Activated CD8-positive, alpha-beta memory T cell treated with anti-CD3 and anti-CD28 coated beads, Interleukin-2, amount 50 U/mL, for 4 hours (primary cell): ENCODE data around the gene LGR6.
A peak's percentile ranks its signal among the peaks of the same experiment; 100 is the strongest.

Experiments
- DNase-seq: peaks from one replicate; pipeline ENCODE4 v3.0.0-alpha.2; 2020

LGR6 gene

DNA sequence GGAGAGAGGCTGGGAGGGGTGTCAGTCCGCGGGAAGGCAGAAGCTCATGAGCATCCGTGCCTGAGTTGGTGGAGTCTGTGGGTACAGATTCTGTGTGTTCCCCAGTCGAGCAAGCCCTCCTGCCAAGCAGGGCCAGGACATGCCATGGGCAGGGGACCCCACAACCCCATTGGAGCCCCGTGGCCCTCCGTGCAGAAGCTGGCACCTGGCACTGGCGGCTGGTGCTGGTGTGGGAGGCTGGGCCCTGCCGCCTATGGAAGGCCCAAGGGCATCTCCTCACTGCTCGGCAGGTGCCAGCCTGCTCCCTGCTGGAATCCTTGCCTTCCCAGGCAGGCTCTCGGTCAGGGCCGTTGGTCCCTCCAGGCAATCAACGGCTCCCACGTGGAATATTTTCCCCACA, 74.4 kb downstream of the LGR6 start:
- no peak for DNase-seq

DNA sequence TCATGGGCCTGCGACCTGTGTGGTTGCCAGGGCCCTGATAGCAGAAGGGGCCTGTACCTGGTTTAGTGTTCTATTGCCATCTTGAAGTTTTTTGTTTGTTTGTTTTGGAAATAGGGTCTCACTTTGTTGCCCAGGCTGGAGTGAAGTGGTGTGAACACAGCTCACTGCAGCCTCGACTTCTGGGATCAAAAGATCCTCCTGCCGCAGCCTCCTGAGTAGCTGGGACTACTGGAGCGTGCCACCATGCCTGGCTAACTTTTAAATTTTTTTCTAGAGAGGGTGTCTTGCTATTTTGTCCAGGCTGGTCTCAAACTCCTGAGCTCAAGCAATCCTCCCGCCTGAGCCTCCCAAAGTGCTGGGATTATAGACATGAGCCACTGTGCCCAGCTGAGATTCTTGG, 75.2 kb downstream of the LGR6 start:
- no peak for DNase-seq

DNA sequence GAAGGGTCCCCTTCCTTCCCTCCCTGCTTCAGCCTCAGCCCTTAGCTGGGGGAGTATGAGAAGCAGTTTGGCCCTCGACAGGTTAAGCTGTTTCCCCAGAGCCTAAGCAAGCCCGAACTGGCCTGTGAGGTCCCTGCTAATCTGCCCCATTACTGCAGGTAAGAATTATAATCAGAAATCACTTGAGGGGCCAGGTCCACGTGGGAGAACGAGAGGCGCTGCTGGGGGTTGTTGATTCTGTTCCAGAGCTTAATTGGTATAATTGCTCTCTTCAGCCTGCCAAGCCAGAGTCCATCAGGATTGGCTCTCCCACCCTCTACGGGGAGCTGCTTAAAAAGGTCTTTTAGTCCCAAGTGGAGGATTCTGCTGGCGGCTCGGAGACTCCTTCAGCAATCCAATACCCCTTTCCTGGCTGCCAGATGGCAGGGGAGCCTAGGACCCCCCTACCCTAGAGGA, 77.3 kb downstream of the LGR6 start:
- DNase-seq = no peak

DNA sequence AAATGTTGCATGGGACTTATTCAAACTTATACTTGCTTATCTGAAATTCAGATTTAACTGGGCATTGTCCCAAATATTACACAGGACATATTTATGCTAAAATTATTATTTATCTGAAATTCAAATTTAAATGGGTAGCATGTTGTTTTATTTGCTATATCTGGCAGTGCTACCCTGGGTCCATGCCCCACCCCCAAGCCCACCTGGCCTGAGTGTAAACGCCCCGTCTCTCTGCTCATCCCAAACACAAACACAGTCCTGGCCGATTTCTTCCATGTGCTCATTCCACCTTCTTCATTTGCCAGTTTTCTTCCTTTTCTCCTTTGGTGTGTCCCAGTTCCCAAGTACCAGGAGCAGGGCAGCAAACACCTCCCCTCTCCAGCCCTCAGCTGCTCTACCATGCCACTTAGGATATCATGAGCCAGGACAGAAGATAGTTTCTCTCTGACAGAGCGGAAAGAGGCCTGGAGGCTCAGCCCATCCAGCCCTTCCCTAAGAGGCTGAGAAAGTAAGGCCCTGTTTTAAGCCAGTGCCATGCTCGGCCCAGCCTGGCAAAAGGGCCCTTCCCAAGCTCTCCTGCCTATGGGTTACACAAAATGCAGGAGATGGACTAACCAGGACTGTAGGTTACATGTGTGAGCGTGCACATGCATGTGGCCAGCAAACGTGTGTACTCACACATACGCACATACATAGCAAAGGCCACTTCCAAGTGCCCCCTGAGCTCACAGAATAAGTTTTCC, 78.7 kb downstream of the LGR6 start:
- DNase-seq = no peak

DNA sequence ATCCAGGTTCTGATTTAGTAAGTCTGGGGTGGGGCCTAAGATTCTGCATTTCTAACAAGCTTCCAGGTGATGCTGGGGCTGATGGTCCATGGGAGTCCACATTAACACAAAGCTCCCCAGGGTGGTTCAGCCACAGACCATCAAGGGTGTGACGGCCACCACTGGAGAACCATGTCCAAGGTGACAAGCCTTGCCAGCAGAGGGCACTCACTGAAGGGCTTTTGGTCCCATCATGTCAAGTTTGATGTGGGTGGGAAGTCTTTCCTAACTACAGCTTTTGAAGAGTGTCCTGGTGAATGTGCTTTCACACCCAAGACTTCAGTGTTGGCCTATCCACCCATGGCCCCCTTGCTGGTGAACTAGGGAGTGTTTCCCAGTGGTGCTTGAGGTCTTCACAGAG, 81.0 kb downstream of the LGR6 start:
- DNase-seq = peak; percentile 48

DNA sequence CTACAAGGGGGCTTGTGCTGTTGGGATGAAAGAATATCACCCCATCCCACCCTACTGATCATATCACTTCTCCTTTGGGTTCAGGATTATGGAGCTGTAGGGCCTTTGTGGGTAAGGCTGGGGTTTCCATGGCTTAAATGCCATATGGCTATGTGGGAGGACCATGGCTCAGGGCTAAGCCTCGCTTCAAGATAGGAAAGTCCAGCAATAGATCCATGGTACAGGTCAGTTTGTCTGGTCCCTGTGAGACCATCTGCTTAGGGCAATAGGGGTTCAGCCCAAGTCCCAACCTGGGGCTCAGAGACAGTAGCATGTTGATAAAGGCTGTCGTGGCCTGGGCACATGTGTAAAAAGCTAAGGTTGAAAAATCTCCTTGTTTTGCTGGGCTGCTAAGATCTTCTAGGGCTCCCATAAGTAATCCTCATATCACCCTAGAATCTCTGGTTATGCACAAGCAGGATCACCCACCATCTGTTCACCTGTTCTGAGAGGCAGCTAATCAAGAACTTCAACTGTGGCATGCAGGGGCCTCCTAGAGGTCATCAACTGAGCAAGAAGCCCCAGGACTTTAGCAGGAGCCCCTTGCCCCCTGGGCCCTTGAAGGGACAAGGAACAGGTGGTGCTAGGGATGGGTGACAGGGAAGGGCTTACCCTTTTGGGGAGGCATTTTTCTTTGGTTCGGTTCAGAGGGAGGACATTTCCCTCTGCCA, 81.6 kb downstream of the LGR6 start:
- no peak for DNase-seq

DNA sequence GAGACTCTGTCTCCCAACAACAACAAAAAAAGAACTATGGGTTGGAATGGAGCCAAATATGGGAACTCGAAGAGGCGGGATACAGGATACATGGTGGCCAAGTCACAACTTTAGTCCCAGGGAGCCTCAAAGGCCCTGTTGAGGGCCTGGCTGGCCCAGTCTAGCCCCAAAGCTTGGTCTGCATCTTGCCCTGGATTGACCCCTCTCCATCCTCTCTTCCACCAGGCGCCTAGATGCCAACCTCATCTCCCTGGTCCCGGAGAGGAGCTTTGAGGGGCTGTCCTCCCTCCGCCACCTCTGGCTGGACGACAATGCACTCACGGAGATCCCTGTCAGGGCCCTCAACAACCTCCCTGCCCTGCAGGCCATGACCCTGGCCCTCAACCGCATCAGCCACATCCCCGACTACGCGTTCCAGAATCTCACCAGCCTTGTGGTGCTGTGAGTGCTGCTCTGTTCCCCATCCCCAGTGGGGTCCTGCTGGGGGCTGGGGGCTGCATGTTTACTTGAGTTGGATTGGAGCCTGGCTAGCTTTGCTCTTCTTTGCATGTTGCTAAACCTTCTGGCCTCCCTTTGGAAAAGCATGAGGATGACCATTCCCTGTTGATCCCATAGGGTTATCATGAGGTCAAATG, 82.6 kb downstream of the LGR6 start:
- DNase-seq = no peak

DNA sequence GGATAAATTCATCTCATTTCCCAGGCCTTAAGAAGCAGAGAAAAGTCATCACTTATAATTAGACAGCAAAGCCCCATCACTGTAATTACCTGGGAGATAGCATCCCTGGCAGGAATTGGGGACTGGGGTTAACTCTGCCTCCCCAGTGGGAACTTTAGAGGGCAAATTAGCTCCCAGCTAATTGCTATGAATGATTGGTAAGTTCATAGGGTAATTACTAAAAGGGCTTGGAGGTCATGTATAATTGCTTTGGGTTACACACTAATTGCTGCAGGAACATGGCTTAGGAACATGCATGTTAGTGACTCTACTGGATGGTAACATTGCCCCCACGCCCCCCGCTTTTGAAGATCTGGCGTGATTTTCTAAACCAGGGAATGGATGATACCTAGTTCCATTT, 83.3 kb downstream of the LGR6 start:
- DNase-seq = no peak

DNA sequence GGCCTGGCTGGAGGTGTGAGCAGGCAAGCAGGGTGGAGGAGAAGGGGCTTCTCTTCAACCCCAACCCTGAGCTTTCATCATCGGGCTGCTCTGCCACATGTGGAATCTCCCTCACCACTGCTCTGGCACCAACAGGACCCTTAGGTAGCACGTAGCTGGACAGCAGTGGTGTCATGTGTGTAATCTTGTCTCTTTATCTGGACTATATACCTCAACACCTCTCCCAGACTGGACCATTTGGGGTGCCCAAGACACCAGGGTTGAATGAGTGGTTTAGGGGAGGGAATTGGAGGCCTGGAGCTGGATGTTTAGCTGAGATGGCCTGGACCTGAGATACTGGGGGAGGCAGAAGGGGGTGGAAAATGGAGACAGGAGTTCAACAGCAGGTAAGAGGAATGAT, 85.2 kb downstream of the LGR6 start:
- no peak for DNase-seq

DNA sequence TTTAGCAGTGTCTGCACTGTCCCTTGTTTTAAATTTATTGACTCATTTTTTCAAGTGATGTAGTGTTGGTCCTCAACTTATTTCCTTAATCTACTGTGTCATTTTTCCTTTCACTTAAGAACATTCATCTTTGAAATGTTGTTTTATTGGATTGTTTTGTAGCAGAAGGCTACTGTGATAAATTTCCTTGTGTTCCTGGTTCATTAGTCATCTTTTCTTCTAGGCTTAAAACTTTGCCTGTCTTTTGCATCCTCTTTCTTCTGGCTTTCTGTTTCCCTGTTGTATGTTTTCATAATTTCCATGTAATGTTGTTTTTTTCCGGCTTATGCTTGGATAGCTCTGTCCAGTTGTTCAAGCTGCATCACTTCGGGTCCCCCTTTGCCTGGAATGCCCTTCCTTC, 86.2 kb downstream of the LGR6 start:
- DNase-seq = no peak

DNA sequence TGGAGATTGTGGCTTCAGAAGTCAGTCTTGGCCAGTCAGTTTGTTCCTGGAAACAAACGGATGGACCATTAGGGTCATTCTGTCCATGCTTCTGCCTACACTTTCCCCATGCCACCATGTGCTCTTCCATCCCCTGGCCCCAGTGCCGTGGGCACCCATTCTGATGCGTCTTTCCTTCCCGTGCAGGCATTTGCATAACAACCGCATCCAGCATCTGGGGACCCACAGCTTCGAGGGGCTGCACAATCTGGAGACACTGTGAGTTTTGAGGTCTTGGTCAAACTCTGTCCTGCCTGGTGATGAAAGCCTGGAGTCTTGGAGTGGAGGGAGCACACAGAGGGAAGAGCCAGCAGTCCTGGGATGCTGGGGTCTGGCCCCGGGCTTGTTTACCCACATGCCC, 87.0 kb downstream of the LGR6 start:
- DNase-seq = no peak

DNA sequence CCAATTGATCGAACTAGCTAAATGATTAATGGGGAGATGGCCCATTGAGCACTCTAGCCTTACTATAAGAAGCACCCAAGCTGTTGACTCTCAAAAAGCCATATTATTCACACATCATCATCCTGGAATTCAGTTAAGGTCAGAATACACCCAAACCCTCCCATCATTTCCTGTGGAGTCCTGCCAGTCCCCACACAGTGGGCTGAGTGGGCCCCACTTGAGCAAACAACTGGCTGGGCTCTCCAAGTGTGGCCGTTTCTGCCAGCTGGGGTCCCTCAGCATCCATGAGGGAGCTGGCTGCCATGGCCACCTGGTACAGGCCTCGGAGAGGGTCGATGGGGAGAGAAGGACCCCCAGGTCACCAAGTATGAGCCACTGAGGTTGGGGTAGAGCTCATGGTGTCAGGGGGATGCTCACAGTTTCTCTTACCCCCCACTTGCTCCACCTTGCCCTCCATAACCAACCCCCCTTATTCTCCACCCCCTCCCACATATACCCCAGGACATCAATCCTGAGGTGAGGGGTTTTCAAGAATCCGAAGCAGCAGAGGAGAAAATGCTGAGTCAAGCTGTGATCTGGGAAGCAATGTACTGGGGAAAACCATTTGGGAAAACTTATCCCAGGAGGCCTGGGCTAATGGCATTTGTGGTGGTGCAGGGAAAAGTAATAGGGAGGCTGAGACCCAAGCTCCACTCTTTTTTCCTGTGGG, 87.9 kb downstream of the LGR6 start:
- DNase-seq = no peak

DNA sequence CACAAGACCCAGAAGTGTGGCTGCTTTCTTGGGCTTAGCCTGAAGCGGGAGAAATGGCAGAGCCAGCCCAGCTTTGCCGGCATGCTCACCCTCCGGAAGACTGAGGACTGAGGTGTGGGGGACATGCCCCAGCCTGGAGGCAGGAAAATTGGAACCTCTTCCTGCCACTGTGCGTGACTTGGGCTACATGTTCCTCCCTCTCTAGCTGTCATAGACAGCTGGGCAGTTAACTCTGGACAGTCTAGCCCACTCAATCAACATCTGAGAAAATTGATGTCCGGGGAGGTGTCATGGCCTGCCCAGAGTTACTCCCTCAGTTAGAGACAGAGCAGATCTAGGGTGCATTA, 88.4 kb downstream of the LGR6 start:
- no peak for DNase-seq

DNA sequence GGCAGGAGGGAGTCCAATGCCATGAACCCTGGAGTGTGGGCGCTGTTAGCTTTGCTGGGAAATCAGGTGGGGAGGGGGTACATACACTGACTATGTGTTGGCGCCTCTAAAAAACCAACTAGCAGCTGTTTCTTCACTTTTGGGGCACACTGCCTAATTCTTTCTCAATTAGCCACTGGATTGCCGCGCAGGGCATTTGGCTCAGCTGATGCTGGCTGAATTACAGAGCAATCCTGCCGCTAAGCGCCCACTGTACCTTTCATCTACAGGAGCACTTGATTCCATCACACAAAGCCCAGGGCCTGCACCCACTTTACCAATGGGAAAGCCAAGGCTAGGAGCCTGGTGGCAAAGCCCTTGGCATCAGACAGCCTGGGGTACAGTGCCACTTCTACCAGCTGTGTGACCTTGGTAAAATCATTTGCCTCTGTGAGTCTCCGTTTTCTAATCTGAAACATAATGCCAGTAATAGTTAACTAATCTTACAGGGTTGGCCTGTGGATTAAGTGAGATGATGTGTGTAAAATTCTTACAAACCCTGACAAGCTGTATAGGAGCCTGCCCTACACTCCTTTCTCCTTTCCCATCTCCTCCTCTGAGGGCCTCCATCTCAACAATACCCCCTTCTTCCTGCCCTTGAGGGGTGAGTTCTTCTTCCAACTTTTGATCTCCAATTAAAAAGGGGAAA, 89.1 kb downstream of the LGR6 start:
- DNase-seq = no peak

DNA sequence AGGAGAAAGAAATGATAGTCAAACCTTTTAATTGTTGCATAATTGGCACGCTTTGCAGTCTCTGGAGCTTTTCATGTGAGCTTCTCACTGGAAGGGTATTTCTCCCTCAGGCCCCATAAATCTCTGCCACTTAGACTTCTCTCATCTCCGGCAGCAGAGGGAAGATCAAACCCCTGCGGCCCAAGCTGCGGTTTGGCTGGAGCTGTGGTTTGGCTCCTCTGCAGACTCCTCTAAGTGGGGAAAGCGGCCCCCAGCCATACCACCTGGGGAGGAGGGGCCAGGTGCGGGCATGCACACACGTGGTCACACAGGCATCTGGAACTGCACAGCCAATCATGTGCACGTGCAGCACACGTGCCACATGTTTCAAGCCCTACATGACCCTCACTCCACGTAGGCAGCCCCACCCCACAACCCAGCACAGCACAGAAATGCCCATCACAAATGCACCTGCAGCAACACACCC, 89.8 kb downstream of the LGR6 start:
- no peak for DNase-seq

DNA sequence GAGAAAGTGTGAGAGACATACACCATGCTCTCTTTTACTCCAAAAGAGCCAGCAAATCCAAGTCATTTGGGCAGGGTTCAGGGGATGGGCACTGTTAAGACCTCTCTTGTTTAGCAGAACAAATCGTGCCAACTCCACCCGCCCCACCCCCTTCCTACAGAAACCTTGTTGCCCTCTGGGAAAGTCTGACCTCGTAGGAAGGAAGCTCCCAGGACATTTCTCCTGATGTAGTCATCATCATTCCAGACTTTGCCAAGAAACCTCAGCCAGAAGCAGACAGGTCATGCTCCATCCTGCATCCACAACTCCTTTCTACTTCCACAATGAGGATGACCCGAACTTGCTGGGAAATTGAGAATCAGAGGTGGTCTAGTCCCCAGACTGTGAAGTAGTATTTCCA, 90.4 kb downstream of the LGR6 start:
- DNase-seq = no peak

DNA sequence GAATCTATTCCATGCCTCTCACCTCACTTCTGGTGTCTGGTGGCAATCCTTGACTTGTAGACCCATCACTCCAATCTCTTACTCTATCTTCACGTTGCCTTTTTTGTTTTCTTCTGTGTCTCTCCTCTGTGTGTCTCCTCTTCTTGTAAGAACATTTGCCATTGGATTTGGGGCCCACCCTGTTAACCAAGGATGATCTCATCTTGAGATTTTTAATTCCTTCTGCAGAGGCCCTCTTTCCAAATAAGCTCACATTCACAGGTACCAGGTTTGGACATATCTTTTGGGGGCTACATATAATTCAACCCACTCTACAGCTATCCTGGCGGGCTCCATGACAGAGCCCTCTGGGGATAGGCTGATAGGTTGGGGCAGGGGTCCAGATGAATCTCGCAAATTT, 92.3 kb downstream of the LGR6 start:
- DNase-seq = no peak

DNA sequence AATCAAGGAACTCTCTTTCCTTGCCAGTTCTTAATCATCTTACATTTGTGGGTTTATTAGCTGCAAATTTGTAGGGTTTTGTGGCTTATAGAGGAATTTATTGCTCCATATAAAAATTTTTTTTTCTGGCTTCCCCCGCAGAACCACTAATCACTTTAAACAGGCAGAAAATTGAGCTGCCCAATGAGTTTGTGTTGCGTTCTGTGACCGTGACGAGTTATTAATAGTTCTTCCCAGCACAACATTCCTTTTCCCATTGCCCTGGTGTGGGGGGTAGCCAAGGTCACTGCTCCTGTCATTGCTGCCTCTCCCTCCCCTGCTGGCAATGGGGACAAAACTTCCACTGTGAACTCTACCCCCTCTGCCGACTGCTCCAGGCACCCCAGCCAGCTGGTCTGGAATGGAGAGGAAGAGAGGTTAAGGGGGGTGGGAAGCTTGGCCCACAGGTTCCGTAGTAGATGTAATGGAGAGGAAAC, 93.1 kb downstream of the LGR6 start:
- no peak for DNase-seq

DNA sequence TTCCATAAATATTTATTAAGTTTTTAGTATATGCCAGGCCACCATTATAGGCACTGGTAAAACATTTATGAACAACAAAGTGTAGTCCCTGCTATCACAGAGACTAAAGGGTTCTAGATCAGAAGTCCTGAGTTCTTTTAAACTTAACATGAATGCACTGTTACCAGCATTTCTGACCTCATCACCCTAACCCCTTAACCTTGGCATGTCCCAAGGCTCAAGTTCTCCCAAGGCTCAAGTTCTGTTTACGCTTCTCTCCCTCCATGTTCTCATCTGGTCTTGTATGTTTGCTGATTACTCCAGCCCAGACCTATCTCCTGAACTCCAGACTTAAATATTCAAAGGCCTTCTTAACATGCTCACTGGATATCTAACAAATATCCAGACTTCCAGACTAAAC, 93.6 kb downstream of the LGR6 start:
- no peak for DNase-seq

DNA sequence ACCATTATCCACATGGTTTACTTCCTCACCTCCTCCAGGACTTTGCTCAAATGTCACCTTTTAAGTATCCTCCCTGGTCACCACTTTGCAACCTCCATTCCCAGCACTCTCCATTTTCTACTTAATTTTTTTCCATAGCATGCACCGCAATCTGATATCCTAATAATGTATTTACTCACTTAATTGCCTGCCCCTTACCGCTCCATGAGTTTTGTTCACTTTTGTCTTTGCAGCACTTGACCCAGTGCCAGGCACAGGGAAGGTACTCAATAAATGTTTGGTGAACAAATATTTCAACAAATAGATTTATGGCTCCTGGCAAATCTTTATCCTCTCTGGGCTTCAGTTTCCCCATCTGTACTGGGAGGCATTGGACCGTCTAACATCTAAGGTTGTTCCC, 94.6 kb downstream of the LGR6 start:
- DNase-seq = no peak

DNA sequence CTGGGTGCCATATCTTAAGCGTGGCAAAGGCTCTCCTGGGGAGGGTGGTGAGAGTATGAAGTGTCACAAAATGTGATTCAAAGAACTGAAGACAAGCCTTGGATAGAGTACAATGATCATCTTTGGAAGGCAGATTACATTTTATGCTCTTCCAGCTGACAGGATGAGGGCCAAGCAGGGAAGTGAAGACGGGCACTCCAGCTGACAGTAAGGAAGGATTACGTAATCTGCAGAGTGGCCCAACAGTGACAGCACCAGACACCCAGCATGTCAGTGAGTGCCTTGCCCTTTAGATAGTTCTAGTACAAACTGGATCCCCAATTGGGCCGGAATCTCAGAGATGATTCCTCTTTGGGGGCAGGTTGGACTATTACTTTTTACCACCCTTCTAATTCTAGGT, 95.4 kb downstream of the LGR6 start:
- DNase-seq = no peak

DNA sequence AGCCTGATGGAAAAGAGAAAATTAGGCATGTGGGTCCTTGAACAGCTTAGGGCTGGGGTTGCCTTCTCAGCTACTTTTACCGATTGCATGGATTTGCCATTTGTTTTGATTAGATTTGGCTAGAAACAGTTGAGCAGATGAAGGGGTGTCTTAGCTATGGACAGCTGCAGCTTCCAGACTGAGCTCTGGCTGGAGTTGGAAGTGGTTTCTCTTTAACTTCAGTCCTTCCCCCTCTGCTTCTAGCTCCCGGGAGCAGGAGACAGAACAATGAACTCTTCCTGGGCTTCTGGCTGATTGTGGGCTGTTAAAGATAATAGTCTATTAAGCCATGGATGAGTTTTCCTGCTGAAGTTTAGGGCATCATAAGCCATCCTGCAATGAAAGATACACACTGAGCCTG, 97.4 kb downstream of the LGR6 start:
- no peak for DNase-seq
